Skin of body (tissue), 2 donors: Measurements from ENCODE around the gene SPNS3. TPM values are rescaled to one million over a fixed set of nuclear protein-coding genes. Genes with fewer than 3 reads are reported as not detected.

ENCODE experiments used
- DNase-seq: peaks from one replicate; lab custom pipeline; 2025; lab: John Stamatoyannopoulos, UW
- total RNA-seq: library from RNA; depleted of rRNA; stranded (reverse); fragments of >200 nt; gene quantifications from one replicate; pipeline ENCODE4 v1.2.3, GENCODE V29; 2014

Gene SPNS3
- total RNA-seq, result 0.79 TPM

- DNase-seq, result no peak
These were observed at the start of gene SPNS3 for GRCh38 chr17:4433515-4434031. Gene SPNS3, plus strand, starts transcription at chr17:4433940. Its CDS starts 28 bp downstream, at chr17:4433968.

- DNase-seq, result no peak
These were observed 47.3 kb upstream of the SPNS3 start for GRCh38 chr17:4386406-4386805.

GRCh38 chr17:4387137-4387536 is 46.6 kb upstream of the SPNS3 start:
- no peak for DNase-seq

- no peak for DNase-seq
These were observed 44.7 kb upstream of the SPNS3 start for GRCh38 chr17:4389079-4389478.

- peak; percentile 16 for DNase-seq
These were observed 39.9 kb upstream of the SPNS3 start for GRCh38 chr17:4393806-4394205.

GRCh38 chr17:4394208-4395110 is 39.3 kb upstream of the SPNS3 start:
- no peak for DNase-seq

GRCh38 chr17:4395111-4395478 is 38.6 kb upstream of the SPNS3 start:
- no peak for DNase-seq

- DNase-seq, result no peak
These were observed 35.9 kb upstream of the SPNS3 start for GRCh38 chr17:4397840-4398239.

- no peak for DNase-seq
These were observed 28.6 kb upstream of the SPNS3 start for GRCh38 chr17:4405038-4405669.

GRCh38 chr17:4405699-4406098 is 28.0 kb upstream of the SPNS3 start:
- no peak for DNase-seq

GRCh38 chr17:4406386-4406785 is 27.4 kb upstream of the SPNS3 start:
- no peak for DNase-seq

GRCh38 chr17:4407216-4407615 is 26.5 kb upstream of the SPNS3 start:
- no peak for DNase-seq

GRCh38 chr17:4407851-4408250 is 25.9 kb upstream of the SPNS3 start:
- no peak for DNase-seq

GRCh38 chr17:4409659-4410058 is 24.1 kb upstream of the SPNS3 start:
- no peak for DNase-seq

- no peak for DNase-seq
These were observed 22.5 kb upstream of the SPNS3 start for GRCh38 chr17:4411201-4411600.

- peak; percentile 77 for DNase-seq
These were observed 20.6 kb upstream of the SPNS3 start for GRCh38 chr17:4412933-4413831.

GRCh38 chr17:4417129-4417667 is 16.5 kb upstream of the SPNS3 start:
- no peak for DNase-seq

GRCh38 chr17:4420692-4421131 is 13.0 kb upstream of the SPNS3 start:
- peak; percentile 36 for DNase-seq

- no peak for DNase-seq
These were observed 10.9 kb upstream of the SPNS3 start for GRCh38 chr17:4422864-4423263.

- no peak for DNase-seq
These were observed 8.3 kb upstream of the SPNS3 start for GRCh38 chr17:4425398-4425797.

GRCh38 chr17:4426499-4427208 is 7.1 kb upstream of the SPNS3 start:
- no peak for DNase-seq
